Measurements from ENCODE around the gene FNBP1. TPM values are rescaled to one million over a fixed set of nuclear protein-coding genes. Genes with fewer than 3 reads are reported as not detected.

The FNBP1 gene
- total and polyA plus RNA-seq, 2 experiments from 2014 or later: 26.6 to 28.8 TPM

GRCh38 chr9:129865668-129866320 lies 177.2 kb downstream of the FNBP1 start (continued):
- no peak for TF ChIP-seq ETS1 (IDR thresholded peaks at IDR 0.05)
- no peak for TF ChIP-seq JUNB (IDR thresholded peaks at IDR 0.05; ENCODE audit: unreplicated experiment)
- no peak for TF ChIP-seq POLR2AphosphoS5 (IDR thresholded peaks at IDR 0.05; ENCODE audit: low read depth)
- no peak for TF ChIP-seq CREB1 (CRISPR knock-in tag; IDR thresholded peaks at IDR 0.05; ENCODE audit: low read depth)
- no peak for TF ChIP-seq NANOG (IDR thresholded peaks at IDR 0.05; ENCODE audit: borderline replicate concordance)
- TF ChIP-seq REST (IDR thresholded peaks at IDR 0.05; ENCODE audit: unreplicated experiment): no peak
- TF ChIP-seq ZNF331 (CRISPR knock-in tag; IDR thresholded peaks at IDR 0.05; ENCODE audit: low read depth): no peak
- TF ChIP-seq EZH2phosphoT487 (IDR thresholded peaks at IDR 0.05; ENCODE audit: unreplicated experiment): no peak
- TF ChIP-seq ZNF114 (CRISPR knock-in tag; IDR thresholded peaks at IDR 0.05): no peak

- H3K9me2 ChIP-seq (ENCODE audit: insufficient read depth): no peaks in the 10 kb centered on the region
- peaks cover 12% of the 10 kb centered on the region for H3K27me3 Mint-ChIP-seq (ENCODE audit: insufficient read depth, low read depth, poor library complexity)
- no peak overlapping the region for H3K4me2 ChIP-seq
- no peak overlapping the region for H3K27ac ChIP-seq (ENCODE audit: low read depth)
- no peaks in the 10 kb centered on the region for H3K36me3 ChIP-seq (ENCODE audit: insufficient read depth)
- H2AFZ ChIP-seq: no peak overlapping the region
- H3K36me3 Mint-ChIP-seq (ENCODE audit: low read depth): peaks cover 25% of the 10 kb centered on the region; the same call in 2 of the 3 replicates
- H3K79me2 ChIP-seq (replicated peaks; ENCODE audit: insufficient read depth): no peaks in the 10 kb centered on the region
- no peaks in the 10 kb centered on the region for H4K20me1 ChIP-seq (replicated peaks; ENCODE audit: insufficient read depth)
- no peaks in the 10 kb centered on the region for H3K27me3 ChIP-seq (ENCODE audit: insufficient read depth)
- DNase-seq (ENCODE audit: low spot score) (no peak), ATAC-seq (no peak)
- H3K4me1 ChIP-seq (ENCODE audit: insufficient read depth): no peaks in the 10 kb centered on the region
- H3K4me1 Mint-ChIP-seq: no peaks in the 10 kb centered on the region
- H3F3A ChIP-seq (replicated peaks; ENCODE audit: low read depth): no peaks in the 10 kb centered on the region
- no peak overlapping the region for H3K4me3 ChIP-seq
- H3K4me3 Mint-ChIP-seq: no peak overlapping the region
- no peaks in the 10 kb centered on the region; the same call in 2 of the 3 replicates for H3K9me3 Mint-ChIP-seq
- peak overlapping the region; percentile 44; the same call in 1 of the 2 replicates for H3K27ac Mint-ChIP-seq
- TF ChIP-seq NANOG (IDR thresholded peaks at IDR 0.05; ENCODE audit: borderline replicate concordance): no peak
- no peak for TF ChIP-seq ETS1 (IDR thresholded peaks at IDR 0.05)
- TF ChIP-seq JUNB (IDR thresholded peaks at IDR 0.05; ENCODE audit: unreplicated experiment): no peak
- TF ChIP-seq ZNF114 (CRISPR knock-in tag; IDR thresholded peaks at IDR 0.05): no peak
- no peak for TF ChIP-seq CREB1 (CRISPR knock-in tag; IDR thresholded peaks at IDR 0.05; ENCODE audit: low read depth)
- no peak for TF ChIP-seq STAT1 (IDR thresholded peaks at IDR 0.05; ENCODE audit: unreplicated experiment)
- no peak for TF ChIP-seq POLR2AphosphoS5 (IDR thresholded peaks at IDR 0.05; ENCODE audit: low read depth)
- no peak for TF ChIP-seq EZH2 (IDR thresholded peaks at IDR 0.05; ENCODE audit: low read depth, unreplicated experiment)
Observed at GRCh38 chr9:129864991-129865647, 177.9 kb downstream of the FNBP1 start.
